ENCODE measurements around the gene OVCH2. TPM values are rescaled to one million over a fixed set of nuclear protein-coding genes. Genes with fewer than 3 reads are reported as not detected.
"Not testable (repeated sequence)": the region's sequence is repeated elsewhere in the genome, so short reads cannot be mapped to it uniquely, and the experiment has no call there.

OVCH2 gene
- total RNA-seq, 1 donor from 2014 or later: not detected

- H3K27ac Mint-ChIP-seq: no peak overlapping the region
- no peak for DNase-seq
- ChIA-PET CTCF (interaction anchor here (0.8 to 3.8 kb wide), 13 partner anchors 12 to 919 kb away, joined by 3 to 29 read pairs (median 5); partner anchors contain the start of gene PPFIBP2), POLR2A (interaction anchor here (0.9 to 1.7 kb wide), 3 partner anchors 152 to 312 kb away, joined by 3 to 7 read pairs (median 4); no protein-coding TSS in a partner anchor)
- no peak for ATAC-seq (ENCODE audit: low read depth)
- TF ChIP-seq CTCF (IDR thresholded peaks at IDR 0.05): no peak
- no peaks in the 10 kb centered on the region for H3K27me3 Mint-ChIP-seq
- H3K9me3 Mint-ChIP-seq: peaks cover 1% of the 10 kb centered on the region
- H3K4me3 Mint-ChIP-seq: no peak overlapping the region
- H3K36me3 Mint-ChIP-seq (ENCODE audit: low read depth): peaks cover 44% of the 10 kb centered on the region
- intact Hi-C loops (cut with micrococcal nuclease): loop anchor here (1.0 to 5.0 kb wide), 5 partner anchors 152 to 567 kb away; partner anchors contain the start of gene PPFIBP2
- peaks cover 2% of the 10 kb centered on the region for H3K4me1 Mint-ChIP-seq
Observed at GRCh38 chr11:7664867-7665266, 41.4 kb downstream of the OVCH2 start.

GRCh38 chr11:7663531-7663930 is 42.7 kb downstream of the OVCH2 start:
- H3K27ac Mint-ChIP-seq; POLR2A ChIA-PET; intact Hi-C loops (cut with micrococcal nuclease); DNase-seq; H3K4me3 Mint-ChIP-seq; H3K27me3 Mint-ChIP-seq; ATAC-seq (ENCODE audit: low read depth); H3K9me3 Mint-ChIP-seq; H3K4me1 Mint-ChIP-seq: not testable (repeated sequence)
- CTCF ChIA-PET: interaction anchor here (1.1 kb wide), 1 partner anchor 311 kb away, joined by 3 read pairs; no protein-coding TSS in a partner anchor
- peaks cover 44% of the 10 kb centered on the region for H3K36me3 Mint-ChIP-seq (ENCODE audit: low read depth)

- H3K4me3 Mint-ChIP-seq: no peak overlapping the region
- intact Hi-C loops (cut with micrococcal nuclease): loop anchor here (2.0 kb wide), 1 partner anchor 305 kb away; no protein-coding TSS in a partner anchor
- H3K36me3 Mint-ChIP-seq (ENCODE audit: low read depth): peaks cover 56% of the 10 kb centered on the region
- H3K27me3 Mint-ChIP-seq: no peaks in the 10 kb centered on the region
- ChIA-PET POLR2A (interaction anchor here (0.5 to 0.6 kb wide), 2 partner anchors 543 to 920 kb away, joined by 3 read pairs; no protein-coding TSS in a partner anchor), CTCF (interaction anchor here (0.7 to 1.8 kb wide), 13 partner anchors 8 to 559 kb away, joined by 3 to 18 read pairs (median 4); no protein-coding TSS in a partner anchor)
- H3K4me1 Mint-ChIP-seq: no peaks in the 10 kb centered on the region
- DNase-seq: no peak
- peaks cover 1% of the 10 kb centered on the region for H3K9me3 Mint-ChIP-seq
- TF ChIP-seq CTCF (IDR thresholded peaks at IDR 0.05): no peak
- no peak overlapping the region for H3K27ac Mint-ChIP-seq
- peak; percentile 47 for ATAC-seq (ENCODE audit: low read depth)
Observed at GRCh38 chr11:7657306-7658025, 48.8 kb downstream of the OVCH2 start.

- Mint-ChIP-seq H3K27me3 (no peaks in the 10 kb centered on the region), H3K9me3 (peaks cover 1% of the 10 kb centered on the region), H3K4me1 (no peaks in the 10 kb centered on the region), H3K36me3 (ENCODE audit: low read depth) (peaks cover 64% of the 10 kb centered on the region), H3K4me3 (no peak overlapping the region), H3K27ac (no peak overlapping the region)
- DNase-seq (no peak), ATAC-seq (ENCODE audit: low read depth) (no peak)
- intact Hi-C loops (cut with micrococcal nuclease): loop anchor here (2.0 kb wide), 1 partner anchor 304 kb away; no protein-coding TSS in a partner anchor
- no peak for TF ChIP-seq CTCF (IDR thresholded peaks at IDR 0.05)
- POLR2A ChIA-PET: interaction anchor here (0.6 kb wide), 1 partner anchor 542 kb away, joined by 3 read pairs; no protein-coding TSS in a partner anchor
- CTCF ChIA-PET: interaction anchor here (0.7 to 1.8 kb wide), 11 partner anchors 9 to 306 kb away, joined by 3 to 18 read pairs (median 4); no protein-coding TSS in a partner anchor
Observed at GRCh38 chr11:7656704-7657103, 49.6 kb downstream of the OVCH2 start.

GRCh38 chr11:7655253-7656217 is 50.7 kb downstream of the OVCH2 start:
- Mint-ChIP-seq H3K4me3 (no peak overlapping the region), H3K27me3 (no peaks in the 10 kb centered on the region), H3K9me3 (no peaks in the 10 kb centered on the region), H3K4me1 (no peaks in the 10 kb centered on the region), H3K27ac (no peak overlapping the region), H3K36me3 (ENCODE audit: low read depth) (peaks cover 69% of the 10 kb centered on the region)
- intact Hi-C loops (cut with micrococcal nuclease): loop anchor here (2.0 kb wide), 1 partner anchor 303 kb away; no protein-coding TSS in a partner anchor
- no peak for DNase-seq
- POLR2A ChIA-PET: no interaction called here
- CTCF ChIA-PET: interaction anchor here (0.9 kb wide), 1 partner anchor 10 kb away, joined by 3 read pairs; no protein-coding TSS in a partner anchor
- no peak for TF ChIP-seq CTCF (IDR thresholded peaks at IDR 0.05)
- no peak for ATAC-seq (ENCODE audit: low read depth)

Data from activated B cell treated with CpG ODN at 0.5 μM for 24 hours (primary cell).